K562 (cell line): ENCODE data around the gene TIMP1. TPM values are rescaled to one million over a fixed set of nuclear protein-coding genes. Genes with fewer than 3 reads are reported as not detected.

Source experiments
- CHD4 ChIP-seq: fragments of 200-600 bp; sonication (generic); IDR thresholded peaks from 3 replicates; pipeline ENCODE4 v1.6.1; 2012; ENCODE audit warnings: low read depth, mild to moderate bottlenecking, mixed read lengths, low read length, inconsistent platforms; ENCODE audit not compliant: insufficient read depth, insufficient replicate concordance, poor library complexity, severe bottlenecking
- DLX4 ChIP-seq: fragments of 250-450 bp; sonication (Bioruptor Pico); IDR thresholded peaks from 2 replicates; pipeline ENCODE4 v1.6.1; 2021; ENCODE audit warnings: mild to moderate bottlenecking
- ELF2 ChIP-seq: fragments of 250-450 bp; sonication (Bioruptor Pico); IDR thresholded peaks from 2 replicates; pipeline ENCODE4 v1.5.0; 2021; ENCODE audit warnings: mild to moderate bottlenecking
- IRF2 ChIP-seq: sonication (generic); formaldehyde crosslinking; IDR thresholded peaks from 2 replicates; pipeline ENCODE4 v1.8.1; 2022; ENCODE audit warnings: mild to moderate bottlenecking, missing genetic modification reagents
- KLF10 ChIP-seq: fragments of 250-450 bp; sonication (Bioruptor Pico); IDR thresholded peaks from 2 replicates; pipeline ENCODE4 v1.6.1; 2021; ENCODE audit warnings: matching md5 sums
- KLF6 ChIP-seq: fragments of 250-450 bp; sonication (Bioruptor Pico); IDR thresholded peaks from 2 replicates; pipeline ENCODE4 v1.4.0; 2020; ENCODE audit warnings: mild to moderate bottlenecking, moderate library complexity, borderline replicate concordance
- NELFE ChIP-seq: IDR thresholded peaks from 2 replicates; pipeline ENCODE4 v1.6.1; 2011; ENCODE audit warnings: mild to moderate bottlenecking; ENCODE audit not compliant: insufficient read depth, insufficient read length
- NR1H2 ChIP-seq: sonication (generic); formaldehyde crosslinking; IDR thresholded peaks from 2 replicates; pipeline ENCODE4 v1.4.0; 2020; ENCODE audit warnings: mild to moderate bottlenecking, missing genetic modification reagents
- PHF8 ChIP-seq: fragments of 200-600 bp; sonication (generic); IDR thresholded peaks from 2 replicates; pipeline ENCODE4 v1.6.1; 2012; ENCODE audit warnings: mixed run types, mild to moderate bottlenecking, inconsistent platforms, low read length, moderate library complexity, borderline replicate concordance
- POLR2AphosphoS2 ChIP-seq: IDR thresholded peaks from 2 replicates; pipeline ENCODE4 v1.6.1; 2012; ENCODE audit warnings: low read length, improper control_type of control experiment
- RBM25 ChIP-seq: fragments of 200-400 bp; formaldehyde crosslinking; IDR thresholded peaks from 2 replicates; pipeline ENCODE4 v1.6.1; 2018; ENCODE audit warnings: low read length, low read depth, moderate library complexity; ENCODE audit not compliant: severe bottlenecking
- SMARCA4 ChIP-seq: fragments of 450-650 bp; IDR thresholded peaks from 2 replicates; pipeline ENCODE4 v1.6.1; 2016
- SUPT5H ChIP-seq: fragments of 450-650 bp; IDR thresholded peaks from 2 replicates; pipeline ENCODE4 v1.6.1; 2016
- TAF1 ChIP-seq: IDR thresholded peaks from 2 replicates; pipeline ENCODE4 v1.6.1; 2011; ENCODE audit warnings: mild to moderate bottlenecking, low read length, moderate library complexity; ENCODE audit not compliant: insufficient read depth, control insufficient read depth, severe bottlenecking; ENCODE audit errors: extremely low read depth
- XRCC4 ChIP-seq: IDR thresholded peaks from one replicate; pipeline ENCODE4 v1.6.1; 2011; ENCODE audit not compliant: insufficient read depth, insufficient read length; ENCODE audit errors: extremely low read depth
- ZBTB11 ChIP-seq, 3 experiments: fragments of 200-800 bp in 1 of 3; fragments of 250-450 bp in 1 of 3; fragments of 450-650 bp in 1 of 3; sonication (Bioruptor Pico) in 1 of 3; sonication (Bioruptor generic) in 1 of 3; formaldehyde crosslinking in 1 of 3; IDR thresholded peaks; 2 replicates each; pipeline versions ENCODE4 v1.6.1 to v1.8.0; 2016 to 2022; ENCODE audit warnings: mild to moderate bottlenecking in 2 of 3, missing genetic modification characterization in 2 of 3, missing compliant biosample characterization in 1 of 3, moderate library complexity in 1 of 3
- ZNF347 ChIP-seq: fragments of 450-650 bp; formaldehyde crosslinking; IDR thresholded peaks from 2 replicates; pipeline ENCODE4 v1.4.0; 2020; ENCODE audit warnings: low read depth, mild to moderate bottlenecking, moderate library complexity
- ZNF395 ChIP-seq: fragments of 200-800 bp; sonication (Bioruptor generic); IDR thresholded peaks from 2 replicates; pipeline ENCODE4 v1.6.1; 2017; ENCODE audit warnings: missing genetic modification characterization, missing compliant biosample characterization
- ZNF584 ChIP-seq: fragments of 200-800 bp; sonication (Bioruptor generic); IDR thresholded peaks from 2 replicates; pipeline ENCODE4 v1.6.1; 2016; ENCODE audit warnings: low read depth, mild to moderate bottlenecking, missing genetic modification characterization, missing compliant biosample characterization
- ZNF586 ChIP-seq: fragments of 450-650 bp; formaldehyde crosslinking; conservative IDR thresholded peaks from 2 replicates; pipeline ENCODE4 v1.4.0; 2020; ENCODE audit warnings: mild to moderate bottlenecking, moderate library complexity
- ZNF668 ChIP-seq: fragments of 250-450 bp; sonication (Bioruptor Pico); IDR thresholded peaks from 2 replicates; pipeline ENCODE4 v1.8.0; 2022; ENCODE audit warnings: mild to moderate bottlenecking, inconsistent platforms
- polyA plus RNA-seq, 8 experiments: library from polyadenylated mRNA; depleted of rRNA in 4 of 8; stranded (reverse) in 5 of 8; unstranded in 3 of 8; fragments of >200 nt; fragmentation: Nextera tagmentation in 2 of 8; fragmentation: Illumina TruSeq in 1 of 8; extraction: Ambion mirVana in 2 of 8; extraction: Trizol in 1 of 8; gene quantifications; 2 replicates each; pipeline versions ENCODE4 v1.2.1 to v1.2.3, GENCODE V29; 2011 to 2014; ENCODE audit warnings: inconsistent platforms in 1 of 8, missing spikeins in 1 of 8
- total RNA-seq, 7 experiments: library from RNA; depleted of rRNA in 6 of 7; stranded (reverse); fragments of >200 nt in 6 of 7; fragmentation: Illumina TruSeq in 2 of 7; extraction: Trizol in 2 of 7; gene quantifications; 2 replicates each; pipeline versions ENCODE4 v1.2.1 to v1.2.3, GENCODE V29; 2011 to 2021; ENCODE audit warnings: low replicate concordance in 1 of 7

TIMP1 gene
- total and polyA plus RNA-seq, 9 of the 15 experiments (the other 6 are each of a cell fraction or from before 2014, with no cell fraction given) = 115 to 699 (median 273) TPM

GRCh38 chrX:47581731-47582647 is at the start of gene TIMP1 (continued):
- peak; percentile 32 for TF ChIP-seq RBM25
- TF ChIP-seq ZNF347 (CRISPR knock-in tag) = no peak
- TF ChIP-seq IRF2 (CRISPR knock-in tag) = no peak
- TF ChIP-seq ZNF395 (CRISPR knock-in tag) = no peak
- TF ChIP-seq TAF1 = peak; percentile 88
- no peak for TF ChIP-seq ELF2
- TF ChIP-seq POLR2AphosphoS2 = no peak
- TF ChIP-seq NELFE = no peak
- no peak for TF ChIP-seq KLF10 (CRISPR knock-in tag)
- peak; percentile 53; the same call in 1 of the 2 replicates for TF ChIP-seq SMARCA4
- no peak for TF ChIP-seq DLX4 (CRISPR knock-in tag)
- no peak for TF ChIP-seq NR1H2
- no peak for TF ChIP-seq CHD4
- no peak for TF ChIP-seq ZNF586 (CRISPR knock-in tag)
- no peak for TF ChIP-seq KLF6 (CRISPR knock-in tag)
- TF ChIP-seq ZNF668 = no peak
- no peak for TF ChIP-seq ZBTB11 (CRISPR knock-in tag; IDR thresholded peaks at IDR 0.05)
- peak; percentile 82 for TF ChIP-seq SUPT5H
- no peak for TF ChIP-seq ZNF584 (CRISPR knock-in tag)
- peak; percentile 71; the same call in 1 of the 2 replicates for TF ChIP-seq PHF8
- TF ChIP-seq XRCC4 = no peak
